Measurements from ENCODE around the gene PIGM.
A peak's percentile ranks its signal among the peaks of the same experiment; 100 is the strongest.
"Not testable (repeated sequence)": the region's sequence is repeated elsewhere in the genome, so short reads cannot be mapped to it uniquely, and the experiment has no call there.

PIGM gene

DNA sequence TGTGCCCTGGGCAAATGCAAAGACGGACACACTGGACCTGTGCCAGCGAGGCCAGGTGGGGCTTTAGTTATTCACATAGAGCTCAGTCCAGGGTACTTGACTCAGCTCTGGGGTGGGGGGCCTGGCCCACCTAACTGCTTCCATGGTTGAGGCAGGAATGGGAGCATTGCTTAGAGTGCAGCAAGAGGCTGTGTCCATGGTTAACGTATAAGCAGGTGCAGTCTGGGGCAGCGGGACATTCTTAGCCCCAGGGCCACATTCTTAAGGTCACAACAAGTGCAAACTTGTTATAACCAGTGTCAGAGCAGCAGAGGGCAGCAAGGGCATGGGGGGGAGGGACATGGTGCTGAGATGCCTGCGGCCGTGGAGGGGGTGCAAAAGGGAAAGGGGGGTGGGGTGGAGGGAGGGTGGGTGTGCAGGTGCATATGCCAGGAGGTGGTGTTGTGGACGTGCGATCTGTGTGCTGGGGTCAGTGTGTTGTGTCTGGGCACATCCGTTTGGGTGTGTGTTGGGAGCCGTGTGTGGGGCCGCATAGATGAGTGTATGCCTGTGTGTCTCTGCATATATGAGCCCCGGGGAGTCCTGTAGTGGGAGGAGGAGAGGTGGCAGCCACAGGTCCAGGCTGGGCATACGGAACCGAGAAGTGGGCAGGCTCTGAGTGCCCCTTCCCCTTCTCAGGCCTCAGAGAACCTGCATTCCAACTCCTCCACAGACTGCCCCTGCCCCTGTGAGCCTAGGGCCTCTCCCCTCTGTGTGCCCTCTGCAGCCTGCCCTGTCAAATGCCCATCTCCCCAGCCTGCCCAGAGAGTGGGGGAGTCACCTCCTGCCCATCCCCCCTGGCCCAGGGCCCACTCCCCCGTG is 29.8 kb upstream of the PIGM start:
- DNase-seq (ENCODE audit: extremely low spot score, insufficient read length, low read depth) (no peak), FAIRE-seq (no peak)

- DNase-seq (ENCODE audit: extremely low spot score, insufficient read length, low read depth) (no peak), FAIRE-seq (no peak)
Measured at GRCh38 chr1:160058087-160058486, 26.3 kb upstream of the PIGM start.

- DNase-seq (ENCODE audit: extremely low spot score, insufficient read length, low read depth) (no peak), FAIRE-seq (no peak)
Measured at GRCh38 chr1:160056648-160057169, 24.9 kb upstream of the PIGM start.

- FAIRE-seq (no peak), DNase-seq (ENCODE audit: extremely low spot score, insufficient read length, low read depth) (no peak)
Measured at GRCh38 chr1:160053548-160054365, 22.0 kb upstream of the PIGM start.

- DNase-seq (ENCODE audit: extremely low spot score, insufficient read length, low read depth) (no peak), FAIRE-seq (no peak)
Measured at GRCh38 chr1:160052936-160053335, 21.1 kb upstream of the PIGM start.

- DNase-seq (ENCODE audit: extremely low spot score, insufficient read length, low read depth) (no peak), FAIRE-seq (no peak)
Measured at GRCh38 chr1:160050619-160051018, 18.8 kb upstream of the PIGM start.

DNA sequence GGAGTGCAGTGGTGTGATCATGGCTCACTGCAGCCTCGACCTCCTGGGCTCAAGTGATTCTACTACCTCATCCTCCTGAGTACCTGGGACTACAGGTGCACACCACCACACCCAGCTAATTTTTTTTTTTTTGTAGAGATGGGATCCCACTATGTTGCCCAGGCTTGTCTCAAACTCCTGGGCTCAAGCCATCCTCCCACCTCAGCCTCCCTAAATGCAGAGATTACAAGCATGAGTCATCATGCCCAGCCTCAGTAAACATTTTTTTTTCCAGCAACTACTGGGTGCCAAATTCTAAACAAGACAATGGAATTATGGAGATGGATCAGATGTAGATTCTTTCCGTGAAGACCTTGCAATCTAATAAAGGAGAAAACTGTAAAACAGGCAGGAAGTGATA is 18.4 kb upstream of the PIGM start:
- not testable (repeated sequence) for DNase-seq (ENCODE audit: extremely low spot score, insufficient read length, low read depth)

GRCh38 chr1:160049101-160049500 is 17.3 kb upstream of the PIGM start:
- FAIRE-seq = no peak
- DNase-seq (ENCODE audit: extremely low spot score, insufficient read length, low read depth) = no peak

More for the DNA sequence above, 18.4 kb upstream of the PIGM start:
- FAIRE-seq = not testable (repeated sequence)

DNA sequence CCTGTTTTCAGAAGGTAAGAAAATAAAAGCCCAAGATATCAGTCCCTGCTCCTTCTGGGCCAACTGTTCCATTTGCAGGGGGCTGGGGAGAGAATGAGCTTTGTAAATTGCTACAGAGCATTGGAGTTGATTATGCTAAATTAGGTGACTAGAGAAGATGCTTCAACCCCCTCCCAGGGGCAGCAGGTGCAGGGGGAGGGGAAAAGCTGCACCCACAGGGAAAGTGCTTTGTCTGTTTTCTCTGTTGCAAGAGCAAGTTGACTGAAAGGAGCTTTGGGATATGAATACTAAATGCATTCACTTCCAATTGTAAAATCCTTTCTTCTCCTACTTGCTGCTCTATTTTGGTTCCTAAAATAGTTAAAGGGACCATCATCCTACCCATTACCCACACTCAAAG is 16.5 kb upstream of the PIGM start:
- DNase-seq (ENCODE audit: extremely low spot score, insufficient read length, low read depth) = no peak
- no peak for FAIRE-seq

GRCh38 chr1:160047111-160047991 is 15.6 kb upstream of the PIGM start:
- FAIRE-seq = peak; percentile 18
- DNase-seq (ENCODE audit: extremely low spot score, insufficient read length, low read depth) = no peak

DNA sequence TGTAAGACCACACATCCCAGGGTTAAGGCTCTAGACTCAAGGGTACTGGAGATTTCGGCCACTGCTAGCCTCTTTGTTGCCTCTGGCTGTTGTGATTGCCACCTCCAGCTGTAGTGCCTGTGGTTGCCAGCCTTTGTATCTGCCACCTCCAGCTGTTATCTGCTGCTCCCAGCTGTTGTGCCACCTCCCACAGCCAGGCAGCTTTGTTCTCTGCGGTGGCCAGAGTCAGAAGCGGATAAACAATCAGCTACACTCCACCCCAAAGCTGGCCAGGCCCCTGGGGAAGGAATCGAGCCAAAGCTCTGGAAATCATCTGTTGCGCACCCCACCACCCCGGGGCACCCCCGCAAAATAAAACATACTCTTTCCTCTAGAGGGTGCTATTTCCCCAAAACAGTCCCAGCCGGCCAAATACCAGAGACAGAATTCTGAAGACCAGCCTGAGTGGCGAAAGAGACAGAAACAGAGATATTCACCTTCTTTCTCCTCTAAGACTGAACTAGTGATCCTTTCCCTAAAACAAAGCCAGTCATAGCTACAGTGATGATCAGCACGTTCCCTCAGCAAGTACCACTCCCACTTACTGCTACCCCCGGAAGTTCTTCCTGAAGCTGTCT is 14.8 kb upstream of the PIGM start:
- peak; percentile 72 for FAIRE-seq
- DNase-seq (ENCODE audit: extremely low spot score, insufficient read length, low read depth) = no peak

- FAIRE-seq (no peak), DNase-seq (ENCODE audit: extremely low spot score, insufficient read length, low read depth) (no peak)
Measured at GRCh38 chr1:160045653-160046052, 13.9 kb upstream of the PIGM start.

DNA sequence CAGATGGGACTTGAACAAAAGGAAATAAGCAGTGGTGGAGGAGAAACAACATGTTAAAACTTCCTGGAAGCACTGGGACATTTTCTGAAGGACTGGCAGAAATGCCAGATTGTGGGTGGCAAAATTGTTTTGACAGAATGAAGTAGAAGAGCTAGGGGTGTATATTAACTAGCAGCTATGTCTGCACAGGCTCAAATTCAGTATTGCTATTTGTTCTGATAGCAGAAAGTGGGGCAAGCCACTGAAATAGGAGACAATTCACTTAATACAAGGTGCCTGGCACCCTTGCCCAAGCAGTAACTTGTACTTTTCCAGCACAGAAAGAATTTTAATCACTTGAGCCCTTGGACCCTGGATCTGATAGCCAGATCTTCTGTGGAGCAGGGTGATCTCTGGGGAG is 11.8 kb upstream of the PIGM start:
- FAIRE-seq = no peak
- no peak for DNase-seq (ENCODE audit: extremely low spot score, insufficient read length, low read depth)

- FAIRE-seq (no peak), DNase-seq (ENCODE audit: extremely low spot score, insufficient read length, low read depth) (no peak)
Measured at GRCh38 chr1:160040476-160040875, 8.7 kb upstream of the PIGM start.

GRCh38 chr1:160032165-160032820 is 503 bp upstream of the PIGM start:
- DNase-seq (ENCODE audit: extremely low spot score, insufficient read length, low read depth) (no peak), FAIRE-seq (peak; percentile 60)

DNA sequence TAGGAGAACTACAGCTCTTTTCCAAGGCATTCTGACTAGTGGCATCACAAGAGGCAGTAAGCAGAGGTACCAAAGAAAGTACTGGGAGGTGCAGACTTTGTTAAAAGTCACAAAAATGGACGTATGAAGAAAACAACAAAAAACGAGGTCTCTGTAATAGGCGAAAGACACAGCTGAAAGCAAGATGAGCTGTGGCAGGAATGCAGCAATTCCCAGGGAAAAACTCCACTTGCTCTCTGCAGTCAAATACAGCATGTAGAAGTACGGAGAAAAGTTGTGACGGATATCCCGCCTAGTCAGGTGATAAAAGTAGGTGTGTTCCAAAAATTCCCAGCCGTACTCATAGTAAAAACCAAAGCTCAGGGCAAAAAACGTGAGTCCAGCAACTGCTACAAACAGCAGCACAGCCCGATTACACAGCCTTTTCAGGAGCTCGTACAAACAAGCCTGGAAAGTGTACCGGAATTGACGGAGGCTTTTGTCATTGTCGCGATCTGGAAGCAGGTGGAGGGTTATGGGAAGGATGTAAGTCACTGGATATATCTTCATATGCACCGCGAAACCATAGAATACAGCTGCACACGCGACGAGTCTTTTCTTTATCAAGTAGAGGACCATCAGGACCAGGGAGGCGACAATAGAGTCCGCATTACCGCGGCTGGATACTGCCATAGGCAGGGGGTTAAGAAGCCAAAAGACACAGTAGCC is 979 bp downstream of the PIGM start:
- DNase-seq (ENCODE audit: extremely low spot score, insufficient read length, low read depth) (no peak), FAIRE-seq (peak; percentile 24)

DNA sequence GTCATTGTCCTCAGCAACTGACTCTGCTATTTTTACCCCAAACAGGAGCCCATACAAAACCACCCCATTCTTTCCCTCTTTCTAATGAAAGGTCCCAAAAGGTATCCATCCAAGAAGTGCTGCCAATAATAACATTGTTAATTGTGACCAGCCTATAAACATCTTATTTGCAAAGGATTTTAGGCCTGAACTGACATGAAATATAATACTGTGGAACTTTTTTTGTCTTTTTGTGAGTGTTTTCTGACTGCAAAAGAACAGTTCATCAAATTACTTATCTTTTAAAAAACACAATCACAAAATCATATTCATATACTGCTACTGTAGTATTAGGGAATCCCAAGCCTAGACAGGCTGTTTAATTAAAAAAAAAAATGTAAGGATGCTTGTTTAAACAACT is 3.4 kb downstream of the PIGM start:
- DNase-seq (ENCODE audit: extremely low spot score, insufficient read length, low read depth) = no peak
- FAIRE-seq = no peak

DNA sequence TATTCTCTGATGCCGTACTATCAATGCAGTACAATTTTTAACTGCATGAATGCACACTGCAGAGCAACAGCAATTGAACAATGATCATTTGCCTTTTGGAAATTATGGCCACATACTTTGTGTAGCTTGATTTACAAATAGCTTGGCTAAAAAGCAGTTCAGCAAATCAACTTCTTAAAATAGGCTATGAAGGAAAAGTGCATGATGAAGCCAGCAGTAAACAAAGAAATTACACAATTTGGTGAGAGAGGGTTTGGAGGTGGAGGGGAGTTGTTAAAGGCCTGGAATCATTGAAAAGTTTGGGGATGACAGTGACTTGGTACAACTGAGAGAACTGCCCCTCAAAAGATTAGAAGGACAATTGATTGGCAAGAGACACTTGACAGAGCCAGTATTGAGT is 6.5 kb downstream of the PIGM start:
- FAIRE-seq (no peak), DNase-seq (ENCODE audit: extremely low spot score, insufficient read length, low read depth) (no peak)

Measured in GM18507 (cell line).